Stomach smooth muscle (tissue), 2 donors: ENCODE results near the gene TBCE.
A peak's percentile ranks its signal among the peaks of the same experiment; 100 is the strongest.

Source experiments
- H3K27ac ChIP-seq: one replicate; pipeline ENCODE4 v1.7.0; 2013; ENCODE audit warnings: mild to moderate bottlenecking, low read length, inconsistent platforms
- H3K27me3 ChIP-seq, 2 donors: one replicate each; pipeline ENCODE4 v1.7.0; 2013; ENCODE audit warnings: low read length in 2 of 2; ENCODE audit not compliant: insufficient read depth in 2 of 2, control insufficient read depth in 1 of 2
- H3K36me3 ChIP-seq, 2 donors: one replicate each; pipeline ENCODE4 v1.7.0; 2013; ENCODE audit warnings: low read length in 2 of 2; ENCODE audit not compliant: control insufficient read depth in 2 of 2, insufficient read depth in 2 of 2
- H3K4me1 ChIP-seq: one replicate; pipeline ENCODE4 v1.7.0; 2013; ENCODE audit warnings: low read length; ENCODE audit not compliant: control insufficient read depth, insufficient read depth
- H3K4me3 ChIP-seq, 2 donors: one replicate each; pipeline ENCODE4 v1.7.0; 2013; ENCODE audit warnings: low read length in 2 of 2
- H3K9ac ChIP-seq, 2 donors: one replicate each; pipeline ENCODE4 v1.7.0; 2013; ENCODE audit warnings: low read length in 2 of 2, mild to moderate bottlenecking in 1 of 2
- H3K9me3 ChIP-seq, 2 donors: one replicate each; pipeline ENCODE4 v1.7.0; 2013; ENCODE audit warnings: low read length in 2 of 2; ENCODE audit not compliant: control insufficient read depth in 2 of 2
- donor health status: healthy.
- donor health status: Pancreatic carcinoma.

Gene TBCE, protein sequence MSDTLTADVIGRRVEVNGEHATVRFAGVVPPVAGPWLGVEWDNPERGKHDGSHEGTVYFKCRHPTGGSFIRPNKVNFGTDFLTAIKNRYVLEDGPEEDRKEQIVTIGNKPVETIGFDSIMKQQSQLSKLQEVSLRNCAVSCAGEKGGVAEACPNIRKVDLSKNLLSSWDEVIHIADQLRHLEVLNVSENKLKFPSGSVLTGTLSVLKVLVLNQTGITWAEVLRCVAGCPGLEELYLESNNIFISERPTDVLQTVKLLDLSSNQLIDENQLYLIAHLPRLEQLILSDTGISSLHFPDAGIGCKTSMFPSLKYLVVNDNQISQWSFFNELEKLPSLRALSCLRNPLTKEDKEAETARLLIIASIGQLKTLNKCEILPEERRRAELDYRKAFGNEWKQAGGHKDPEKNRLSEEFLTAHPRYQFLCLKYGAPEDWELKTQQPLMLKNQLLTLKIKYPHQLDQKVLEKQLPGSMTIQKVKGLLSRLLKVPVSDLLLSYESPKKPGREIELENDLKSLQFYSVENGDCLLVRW

DNA sequence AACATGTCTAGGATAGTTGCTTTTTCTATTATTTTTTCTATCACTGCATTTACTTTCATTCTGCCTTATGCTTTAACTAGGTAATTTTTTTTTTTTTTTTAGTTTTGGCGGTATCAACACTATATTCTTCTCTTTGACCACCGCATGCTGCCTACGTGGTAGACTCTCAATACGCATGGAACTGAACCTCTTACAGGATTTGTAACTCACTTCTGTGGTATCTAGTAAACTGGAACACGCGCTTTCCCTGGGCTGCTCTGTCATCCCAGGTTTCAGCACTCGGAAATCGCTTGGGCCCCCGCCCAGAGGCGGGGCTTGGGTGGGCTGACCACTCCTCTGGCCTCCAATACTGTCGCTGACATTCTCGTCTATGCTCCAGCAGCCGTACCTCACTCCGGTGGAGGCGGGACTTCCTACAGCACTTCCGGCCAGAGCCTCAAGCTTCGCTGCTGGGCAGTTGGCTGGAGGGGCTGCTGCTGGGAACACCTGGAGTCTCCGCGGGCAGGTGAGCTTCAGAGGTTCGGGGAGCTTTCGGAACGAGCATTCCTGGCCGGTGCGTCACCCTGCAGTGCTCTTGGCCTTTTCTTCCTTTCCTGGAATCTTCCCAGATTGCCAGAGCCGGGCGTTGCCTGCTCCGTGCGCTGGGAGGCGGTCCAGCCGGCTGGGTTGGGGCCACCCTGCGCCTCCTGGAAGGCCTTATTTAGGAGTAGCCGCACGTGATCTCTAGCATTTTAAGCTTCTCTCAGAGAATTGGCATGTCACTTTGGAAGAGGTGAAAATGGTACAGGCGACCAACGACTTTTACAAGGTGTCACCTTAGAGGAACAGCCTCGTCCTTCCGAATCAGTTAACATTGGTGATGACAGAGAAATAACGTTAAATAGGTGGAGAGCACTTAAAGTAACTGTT lies at the start of gene TBCE:
Gene TBCE (plus strand): TSS at position 428 of the 909 bp plus-strand sequence. CDS start 12,623 bp downstream, outside the sequence.
- peak within 1 kb of the TSS; percentile 93 to 98 for H3K4me3 ChIP-seq
- H3K9ac ChIP-seq = peak within 1 kb of the TSS; percentile 56 to 86
- peaks cover 0 to 2% of the 10 kb centered on the region in 2 donors for H3K36me3 ChIP-seq
- H3K9me3 ChIP-seq = no peaks in the 10 kb centered on the region
- H3K4me1 ChIP-seq = peaks cover 4% of the 10 kb centered on the region
- no peaks in the 10 kb centered on the region for H3K27me3 ChIP-seq
- H3K27ac ChIP-seq = peak within 1 kb of the TSS; percentile 64

DNA sequence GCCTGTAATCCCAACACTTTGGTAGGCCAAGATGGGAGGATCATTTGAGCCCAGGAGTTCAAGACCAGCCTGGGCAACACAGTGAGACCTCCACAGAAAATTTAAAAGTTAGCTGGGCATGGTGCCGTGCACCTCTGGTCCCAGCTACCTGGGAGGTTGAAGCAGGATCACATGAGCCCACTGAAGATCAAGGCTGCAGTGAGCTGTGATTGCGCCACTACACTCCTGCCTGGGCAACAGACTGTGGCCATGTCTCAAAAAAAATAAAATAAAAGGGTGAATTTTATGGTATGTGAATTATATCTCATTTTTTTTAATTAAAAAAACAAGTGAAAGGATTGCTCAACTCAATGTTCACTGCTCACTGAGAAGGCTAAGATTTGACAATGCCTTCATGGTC lies 48.0 kb upstream of the TBCE start:
- Histone ChIP-seq H3K27me3 (no peaks in the 10 kb centered on the region), H3K9me3 (no peaks in the 10 kb centered on the region), H3K4me3 (no peak overlapping the region), H3K27ac (no peak overlapping the region), H3K9ac (no peak overlapping the region), H3K4me1 (peaks cover 4% of the 10 kb centered on the region), H3K36me3 (peaks cover 3 to 4% of the 10 kb centered on the region in 2 donors)

DNA sequence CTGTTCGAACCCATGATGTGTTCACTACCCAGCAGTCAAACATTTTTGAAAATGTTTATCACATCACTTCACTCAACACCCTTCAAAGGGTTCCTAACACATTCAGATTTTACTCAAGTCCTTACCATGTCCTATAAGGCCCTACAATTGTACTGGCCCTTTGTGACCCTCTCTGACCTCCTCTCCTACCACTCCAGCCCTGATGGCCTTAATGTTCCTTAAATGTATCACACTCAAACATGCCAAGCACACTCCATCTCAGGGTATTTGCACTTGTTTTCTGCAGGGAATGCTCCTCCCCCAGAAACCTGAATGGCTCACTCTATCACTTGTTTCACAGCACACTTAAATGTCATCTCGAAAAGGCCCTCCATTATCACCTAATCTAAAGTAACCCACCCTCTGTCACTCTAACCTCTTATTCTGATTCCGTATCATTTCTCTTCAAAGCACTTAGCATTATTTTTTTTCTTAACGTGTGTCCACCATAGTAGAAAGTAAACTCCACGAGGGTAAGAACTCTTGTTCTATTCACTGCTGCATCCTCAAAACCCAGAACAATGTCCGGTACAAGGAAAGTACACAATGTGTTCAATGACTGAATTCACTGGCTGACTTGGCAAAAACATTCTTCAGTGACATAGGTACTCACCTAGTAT lies 46.6 kb upstream of the TBCE start:
- Histone ChIP-seq H3K4me1 (peaks cover 10% of the 10 kb centered on the region), H3K36me3 (peaks cover 3 to 4% of the 10 kb centered on the region in 2 donors), H3K27me3 (no peaks in the 10 kb centered on the region), H3K27ac (no peak overlapping the region), H3K9me3 (no peaks in the 10 kb centered on the region), H3K9ac (no peak overlapping the region), H3K4me3 (no peak overlapping the region)

DNA sequence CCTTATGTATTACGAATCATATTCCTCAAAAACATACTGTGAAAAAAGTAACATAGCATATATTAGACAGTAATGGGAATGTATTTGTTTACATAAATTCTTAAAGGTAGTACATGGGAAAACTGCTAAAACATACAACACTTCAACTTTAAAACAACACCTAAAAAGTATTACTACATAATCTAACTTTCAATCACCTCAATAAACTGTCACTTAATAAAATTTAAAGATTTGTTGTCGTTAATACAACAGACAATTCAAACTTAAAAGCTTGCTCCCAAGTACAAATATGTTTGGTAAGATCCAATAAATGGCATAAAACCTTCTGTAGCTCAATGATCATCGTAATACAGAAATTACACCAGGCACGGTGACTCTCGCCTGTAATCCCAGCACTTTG lies 42.9 kb upstream of the TBCE start:
- Histone ChIP-seq H3K9ac (no peak overlapping the region), H3K36me3 (peaks cover 0 to 2% of the 10 kb centered on the region in 2 donors), H3K4me1 (peaks cover 19% of the 10 kb centered on the region), H3K9me3 (no peaks in the 10 kb centered on the region), H3K4me3 (no peak overlapping the region), H3K27me3 (no peaks in the 10 kb centered on the region), H3K27ac (no peak overlapping the region)

DNA sequence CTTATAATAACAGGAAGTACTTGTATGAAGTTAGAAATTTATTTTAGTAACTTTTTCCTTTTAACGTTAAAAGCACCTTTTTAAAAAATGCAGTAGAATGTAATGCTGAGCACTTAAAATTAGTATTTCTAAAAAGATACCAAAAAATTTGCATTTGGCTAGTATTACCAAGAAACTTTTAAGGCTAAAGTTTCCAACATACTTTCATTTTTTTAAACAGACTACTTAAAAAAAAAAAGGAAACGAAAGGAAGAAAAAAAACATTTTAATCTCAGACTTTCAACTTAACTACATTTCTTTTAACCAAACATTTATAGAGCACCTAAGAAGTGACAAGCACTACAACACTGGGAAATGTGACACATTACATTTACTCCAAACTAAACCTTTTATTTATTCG lies 42.1 kb upstream of the TBCE start:
- Histone ChIP-seq H3K27me3 (no peaks in the 10 kb centered on the region), H3K9ac (peak overlapping the region; percentile 1 to 90), H3K4me3 (peak overlapping the region in 1 of 2 donors; percentile 87), H3K9me3 (no peaks in the 10 kb centered on the region), H3K27ac (no peak overlapping the region), H3K4me1 (peaks cover 22% of the 10 kb centered on the region), H3K36me3 (peaks cover 0 to 2% of the 10 kb centered on the region in 2 donors)

DNA sequence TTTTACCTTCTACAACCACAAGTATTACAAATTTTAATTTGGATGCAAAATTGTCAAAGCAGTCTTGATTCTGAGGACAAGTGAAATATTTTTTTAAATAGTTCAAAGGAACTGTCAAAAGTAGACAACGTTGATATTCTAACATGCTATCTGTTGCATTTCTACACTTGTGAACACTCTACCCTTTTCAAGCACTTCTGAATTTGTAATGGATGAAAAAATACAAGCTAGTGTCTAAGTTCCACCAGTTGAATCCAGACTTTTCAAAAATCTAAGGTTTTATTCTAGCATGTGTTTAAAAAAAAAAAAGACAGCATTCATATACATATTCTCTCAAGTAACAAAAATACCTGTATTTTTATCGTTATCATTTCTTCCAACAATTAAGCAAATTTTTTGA lies 41.4 kb upstream of the TBCE start:
- Histone ChIP-seq H3K27me3 (no peaks in the 10 kb centered on the region), H3K27ac (no peak overlapping the region), H3K9ac (peak overlapping the region in 1 of 2 donors; percentile 90), H3K36me3 (no peaks in the 10 kb centered on the region), H3K4me3 (peak overlapping the region; percentile 87 to 92), H3K4me1 (peaks cover 22% of the 10 kb centered on the region), H3K9me3 (no peaks in the 10 kb centered on the region)

DNA sequence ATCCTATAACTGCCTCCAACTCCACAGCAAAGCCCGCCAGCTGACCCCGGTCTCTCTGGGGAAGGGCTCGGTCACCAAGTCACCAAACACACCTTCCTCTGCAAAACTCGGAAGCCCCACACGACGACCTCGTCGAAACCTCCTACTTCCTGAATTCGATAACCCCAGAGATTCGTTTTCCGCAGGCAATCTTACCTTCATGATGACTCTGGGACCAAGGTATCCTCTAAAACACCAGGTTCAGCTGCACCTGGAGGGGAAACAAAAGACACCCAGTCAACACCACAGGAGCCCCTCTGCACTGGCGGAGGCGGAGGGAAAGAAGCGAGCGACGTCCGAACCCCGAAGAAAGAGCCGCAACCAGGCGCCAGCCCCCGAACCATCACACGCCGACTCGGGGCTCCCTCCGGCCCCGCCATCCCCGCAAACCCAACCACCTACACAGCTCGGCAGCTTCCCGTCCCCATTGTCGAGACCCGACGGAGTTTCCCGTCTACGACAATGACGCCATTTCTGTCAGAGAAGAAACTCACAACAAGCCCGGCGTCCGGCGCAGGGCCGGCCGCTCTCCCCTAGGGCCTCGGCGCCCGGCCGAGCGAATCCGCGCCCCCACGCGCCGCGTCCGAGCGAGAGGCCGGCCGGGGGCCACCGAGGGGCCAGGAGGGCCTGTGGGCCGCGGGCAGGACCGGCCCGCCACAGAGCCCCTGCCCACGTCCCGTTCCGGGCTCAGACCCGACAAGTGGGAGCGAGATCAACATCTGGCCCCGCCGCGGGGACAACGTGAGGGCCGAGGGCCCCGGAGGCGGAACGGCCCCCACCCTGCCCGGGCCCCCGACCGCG lies 40.3 kb upstream of the TBCE start:
- Histone ChIP-seq H3K36me3 (no peaks in the 10 kb centered on the region), H3K4me1 (peaks cover 24% of the 10 kb centered on the region), H3K9ac (peak overlapping the region; percentile 90 to 92)

DNA sequence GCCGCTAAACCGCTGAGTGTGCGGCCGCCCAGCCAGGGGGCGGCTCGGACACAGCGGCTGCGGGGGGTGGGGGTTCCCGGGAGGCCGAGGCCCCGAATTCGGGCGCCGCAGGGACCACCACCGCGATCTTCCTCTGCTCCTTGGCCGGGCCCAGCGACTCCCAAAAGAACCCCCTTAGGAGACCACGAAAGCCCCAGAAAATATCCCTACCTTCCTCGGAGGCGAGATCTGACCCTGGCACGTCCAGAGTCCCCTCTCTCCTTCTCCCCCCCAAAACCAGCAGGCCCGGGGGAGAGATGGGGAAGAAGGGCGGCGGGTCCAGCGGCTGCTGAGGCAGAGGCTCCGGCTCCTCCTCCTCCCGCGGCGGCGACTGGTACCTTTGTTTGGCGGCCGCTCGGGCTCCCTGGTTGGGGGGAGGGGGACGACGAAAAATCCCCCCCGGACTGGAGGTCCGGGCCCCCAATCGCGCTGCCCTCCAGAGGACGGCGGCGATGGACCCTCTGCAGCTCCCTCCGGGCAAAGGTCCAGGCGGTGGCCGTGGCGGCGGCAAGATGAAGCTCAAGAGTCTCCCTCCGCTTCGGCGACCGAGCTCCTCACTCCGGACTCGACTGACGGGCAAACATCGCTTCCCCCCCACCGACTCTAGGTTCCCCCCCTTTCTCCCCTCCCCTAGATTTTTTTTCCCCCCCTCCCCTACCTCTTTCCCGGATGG lies 39.5 kb upstream of the TBCE start, which contains the start of gene ARID4B:
Gene ARID4B (minus strand): TSS at position 621 of the 712 bp plus-strand sequence. CDS start 1,260 bp downstream, outside the sequence.
- no peaks in the 10 kb centered on the region for H3K27me3 ChIP-seq
- no peaks in the 10 kb centered on the region for H3K9me3 ChIP-seq
- H3K4me1 ChIP-seq = peaks cover 22% of the 10 kb centered on the region
- H3K36me3 ChIP-seq = no peaks in the 10 kb centered on the region
- peak within 1 kb of the TSS; percentile 93 to 99 for H3K4me3 ChIP-seq
- H3K27ac ChIP-seq = peak within 1 kb of the TSS; percentile 91
- H3K9ac ChIP-seq = peak within 1 kb of the TSS; percentile 91 to 95

More for the DNA sequence above, 40.3 kb upstream of the TBCE start:
- Histone ChIP-seq H3K9me3 (no peaks in the 10 kb centered on the region), H3K27me3 (no peaks in the 10 kb centered on the region), H3K27ac (peak overlapping the region; percentile 90), H3K4me3 (peak overlapping the region; percentile 87 to 92)
